ENCODE measurements around the gene HTR3E. TPM values are rescaled to one million over a fixed set of nuclear protein-coding genes. Genes with fewer than 3 reads are reported as not detected.
"Not testable (repeated sequence)": the region's sequence is repeated elsewhere in the genome, so short reads cannot be mapped to it uniquely, and the experiment has no call there.

The HTR3E gene
- polyA plus RNA-seq, 3 donors, result not detected

- TF ChIP-seq CTCF (IDR thresholded peaks at IDR 0.05), result no peak
- intact Hi-C loops (cut with micrococcal nuclease), result no loop called here
- 100% methylated on average over 3 of the region's 5 CpGs for WGBS (ENCODE audit: insufficient coverage)
- no peak overlapping the region for H3K4me3 Mint-ChIP-seq
- Histone ChIP-seq H3K79me2 (ENCODE audit: insufficient read depth, low read length) (no peaks in the 10 kb centered on the region), H3K4me1 (ENCODE audit: control insufficient read depth in 1 of 2, insufficient read depth in 2 of 2, low read length in 2 of 2) (no peaks in the 10 kb centered on the region), H3K4me3 (replicated peaks in 1 of 3; ENCODE audit: low read depth in 2 of 3, low read length in 3 of 3) (no peak overlapping the region), H3K27me3 (ENCODE audit: control insufficient read depth in 2 of 2, insufficient read depth in 2 of 2, low read length in 2 of 2) (no peaks in the 10 kb centered on the region), H3K9ac (ENCODE audit: insufficient read depth, low read length, poor library complexity, severe bottlenecking) (no peak overlapping the region), H2AFZ (ENCODE audit: insufficient read depth, low read depth, low read length, poor library complexity, severe bottlenecking) (no peak overlapping the region), H3K4me2 (replicated peaks; ENCODE audit: extremely low read depth, low read length, poor library complexity, severe bottlenecking) (no peak overlapping the region), H4K20me1 (ENCODE audit: insufficient read depth, low read length) (no peaks in the 10 kb centered on the region), H3K36me3 (replicated peaks in 1 of 2; ENCODE audit: control insufficient read depth in 1 of 2, insufficient read depth in 2 of 2, low read length in 2 of 2) (no peaks in the 10 kb centered on the region), H3K27ac (ENCODE audit: low read depth in 1 of 2, low read length in 2 of 2) (no peak overlapping the region), H3K9me3 (replicated peaks in 1 of 2; ENCODE audit: control insufficient read depth in 1 of 2, insufficient read depth in 1 of 2, low read length in 2 of 2) (peaks cover 5 to 15% of the 10 kb centered on the region in 2 donors)
- DNase-seq, result no peak
- H3K27ac Mint-ChIP-seq, result no peak overlapping the region
- H3K36me3 Mint-ChIP-seq, result no peaks in the 10 kb centered on the region
- H3K27me3 Mint-ChIP-seq (ENCODE audit: low read depth in 3 of 3), result peaks cover 2 to 10% (median 6%) of the 10 kb centered on the region in 3 donors
- peaks cover 9 to 27% (median 17%) of the 10 kb centered on the region in 7 donors for H3K9me3 Mint-ChIP-seq
- no peaks in the 10 kb centered on the region for H3K4me1 Mint-ChIP-seq
Measured at GRCh38 chr3:184068344-184068743, 28.5 kb upstream of the HTR3E start.

GRCh38 chr3:184071142-184071541, 25.7 kb upstream of the HTR3E start:
- H4K20me1 ChIP-seq (ENCODE audit: insufficient read depth, low read length); H3K27me3 ChIP-seq (ENCODE audit: control insufficient read depth in 2 of 2, insufficient read depth in 2 of 2, low read length in 2 of 2); H3K27ac ChIP-seq (ENCODE audit: low read depth in 1 of 2, low read length in 2 of 2); H3K4me1 ChIP-seq (ENCODE audit: control insufficient read depth in 1 of 2, insufficient read depth in 2 of 2, low read length in 2 of 2); H3K4me2 ChIP-seq (replicated peaks; ENCODE audit: extremely low read depth, low read length, poor library complexity, severe bottlenecking); H3K79me2 ChIP-seq (ENCODE audit: insufficient read depth, low read length); H3K27me3 Mint-ChIP-seq (ENCODE audit: low read depth in 3 of 3); H3K4me3 Mint-ChIP-seq; H3K36me3 Mint-ChIP-seq; H3K4me3 ChIP-seq (replicated peaks in 1 of 3; ENCODE audit: low read depth in 2 of 3, low read length in 3 of 3); H3K36me3 ChIP-seq (replicated peaks in 1 of 2; ENCODE audit: control insufficient read depth in 1 of 2, insufficient read depth in 2 of 2, low read length in 2 of 2); intact Hi-C loops (cut with micrococcal nuclease); H2AFZ ChIP-seq (ENCODE audit: insufficient read depth, low read depth, low read length, poor library complexity, severe bottlenecking); H3K4me1 Mint-ChIP-seq; DNase-seq; H3K9ac ChIP-seq (ENCODE audit: insufficient read depth, low read length, poor library complexity, severe bottlenecking): not testable (repeated sequence)
- peak overlapping the region in 1 of 7 donors; percentile 36 for H3K27ac Mint-ChIP-seq
- 93% methylated on average over 3 of the region's 7 CpGs for WGBS (ENCODE audit: insufficient coverage)
- peaks cover 9 to 27% (median 17%) of the 10 kb centered on the region in 7 donors for H3K9me3 Mint-ChIP-seq
- peaks cover 5 to 15% of the 10 kb centered on the region in 2 donors for H3K9me3 ChIP-seq (replicated peaks in 1 of 2; ENCODE audit: control insufficient read depth in 1 of 2, insufficient read depth in 1 of 2, low read length in 2 of 2)

All from CD14-positive monocyte (primary cell).